AG20443 (cell line): ENCODE data around the gene HHATL.

Experiments
- DNase-seq: peaks from one replicate; pipeline ENCODE4 v3.0.0; 2012; ENCODE audit warnings: low spot score, mixed read lengths

Gene HHATL

DNA sequence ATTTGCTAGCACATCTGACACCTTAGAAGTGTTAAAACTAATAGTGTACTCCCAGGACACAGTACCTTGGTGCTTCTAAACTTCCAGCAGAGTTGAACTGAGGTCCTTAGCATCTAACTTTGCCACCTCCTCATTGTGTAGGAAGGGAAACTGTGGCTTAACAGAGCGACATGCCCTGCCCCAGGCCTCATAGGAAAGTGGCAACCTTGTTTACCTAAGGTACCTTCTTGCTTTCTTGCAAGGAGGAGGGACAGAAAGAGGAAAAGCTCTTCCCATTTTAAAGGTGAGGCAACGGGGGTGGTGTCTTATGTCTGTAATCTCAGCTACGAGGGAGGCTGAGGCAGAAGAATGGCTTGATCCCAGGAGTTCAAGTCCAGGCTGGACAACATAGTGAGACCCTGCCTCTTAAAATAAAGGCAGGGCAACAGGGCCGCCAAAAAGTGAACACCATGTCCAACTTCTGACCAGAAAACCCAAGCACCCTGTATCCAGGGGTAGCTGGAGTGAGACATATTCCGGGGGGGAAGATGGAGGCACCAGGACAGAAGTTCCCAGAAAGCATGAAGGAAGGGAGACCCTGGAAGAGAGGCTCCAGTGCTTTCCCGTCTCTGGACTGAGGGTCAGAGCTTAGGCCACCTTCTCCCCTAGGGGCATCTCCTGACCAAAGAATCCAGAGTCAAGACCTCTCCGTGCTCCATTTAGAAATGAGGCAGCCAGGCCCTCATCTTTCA, 17.8 kb downstream of the HHATL start:
- DNase-seq = no peak

DNA sequence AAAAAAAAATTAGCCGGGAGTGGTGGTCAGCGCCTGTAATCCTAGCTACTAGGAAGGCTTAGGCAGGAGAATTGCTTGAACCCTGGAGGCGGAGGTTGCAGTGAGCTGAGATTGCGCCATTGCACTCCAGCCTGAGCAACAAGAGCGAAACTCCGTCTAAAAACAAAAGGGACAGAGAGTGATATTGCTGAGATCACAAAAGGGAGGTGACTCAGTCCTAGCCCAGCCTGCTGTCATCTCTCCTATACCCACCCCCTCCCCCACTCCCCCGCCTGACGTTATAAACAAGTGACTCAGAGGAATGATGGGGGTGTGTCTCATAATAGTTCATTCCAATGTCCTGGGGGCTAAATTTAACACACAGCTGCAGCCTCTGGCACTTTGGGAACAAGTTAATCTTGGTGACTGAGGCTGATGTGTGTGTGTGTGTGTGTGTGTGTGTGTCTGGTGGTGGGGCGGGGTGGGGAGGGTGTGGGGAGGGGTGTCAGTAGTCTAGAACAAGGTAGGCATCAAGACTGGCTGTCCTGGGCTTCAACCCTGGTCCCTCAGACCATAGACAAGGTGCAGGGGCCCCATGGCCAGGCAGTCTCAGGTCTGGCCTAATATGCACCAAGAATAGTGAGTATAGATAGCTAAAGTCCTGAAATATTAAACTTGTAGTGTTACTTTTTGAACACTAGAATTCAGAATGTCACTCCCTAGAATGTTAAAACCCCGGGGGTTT, 18.6 kb downstream of the HHATL start:
- peak; percentile 97 for DNase-seq

DNA sequence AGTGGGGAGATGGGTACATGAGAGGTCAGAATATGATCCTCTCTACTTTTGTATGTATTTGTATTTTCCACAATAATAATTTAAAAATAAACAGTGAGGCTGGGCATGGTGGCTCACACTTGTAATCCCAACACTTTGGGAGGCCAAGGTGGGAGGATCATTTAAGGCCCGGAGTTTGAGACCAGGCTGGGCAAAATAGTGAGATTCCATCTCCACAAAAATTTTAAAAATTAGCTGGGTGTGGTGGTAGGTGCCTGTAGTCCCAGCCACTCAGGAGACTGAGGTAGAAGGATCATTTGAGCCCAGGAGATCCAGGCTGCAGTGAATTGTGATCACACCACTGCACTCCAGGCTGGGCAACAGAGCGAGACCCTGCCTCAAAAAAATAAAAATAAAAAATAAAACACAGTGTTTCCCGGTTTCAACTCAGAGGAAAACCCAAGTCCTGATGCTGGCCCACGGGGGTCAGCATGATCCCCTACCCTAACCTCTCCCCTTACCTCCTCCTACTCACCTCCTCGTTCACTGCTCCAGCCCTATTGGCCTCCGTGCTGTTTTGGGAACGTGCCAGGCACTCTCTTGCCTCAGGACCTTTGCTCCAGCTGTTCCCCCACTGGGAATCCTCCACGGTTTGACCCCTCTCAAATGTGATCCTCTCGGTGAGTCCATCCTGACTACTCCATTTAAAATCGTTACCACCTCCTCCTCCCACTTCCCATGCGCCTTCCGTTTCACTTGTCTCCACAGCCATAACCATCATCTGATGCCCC, 20.1 kb downstream of the HHATL start:
- no peak for DNase-seq

DNA sequence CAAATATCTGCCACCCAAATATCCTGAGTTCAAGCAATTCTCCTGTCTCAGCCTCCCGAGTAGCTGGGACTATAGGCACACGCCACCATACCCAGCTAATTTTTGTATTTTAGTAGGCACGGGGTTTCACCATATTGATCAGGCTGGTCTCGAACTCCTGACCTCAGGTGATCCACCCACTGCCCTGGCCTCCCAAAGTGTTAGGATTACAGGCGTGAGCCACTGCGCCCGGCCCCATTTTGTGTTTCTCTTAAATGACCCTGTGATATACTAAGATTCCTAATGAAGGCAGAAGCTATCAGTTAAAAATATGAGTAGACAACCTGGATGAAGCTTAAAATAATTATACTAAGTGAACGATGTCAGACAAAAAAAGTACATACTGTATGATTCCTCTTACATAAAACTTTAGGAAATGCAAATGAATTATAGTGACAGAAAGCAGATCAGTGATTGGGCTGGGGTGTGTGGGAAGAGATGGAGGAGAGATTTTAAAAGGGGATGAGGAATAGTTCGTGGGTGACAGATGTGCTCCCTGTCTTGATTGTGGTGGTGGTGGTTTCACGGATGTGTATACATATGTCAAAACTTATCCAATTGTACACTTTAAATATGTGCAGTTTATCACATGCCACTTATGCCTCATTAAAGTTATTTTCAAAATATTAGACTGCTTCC, 21.1 kb downstream of the HHATL start:
- DNase-seq = no peak

DNA sequence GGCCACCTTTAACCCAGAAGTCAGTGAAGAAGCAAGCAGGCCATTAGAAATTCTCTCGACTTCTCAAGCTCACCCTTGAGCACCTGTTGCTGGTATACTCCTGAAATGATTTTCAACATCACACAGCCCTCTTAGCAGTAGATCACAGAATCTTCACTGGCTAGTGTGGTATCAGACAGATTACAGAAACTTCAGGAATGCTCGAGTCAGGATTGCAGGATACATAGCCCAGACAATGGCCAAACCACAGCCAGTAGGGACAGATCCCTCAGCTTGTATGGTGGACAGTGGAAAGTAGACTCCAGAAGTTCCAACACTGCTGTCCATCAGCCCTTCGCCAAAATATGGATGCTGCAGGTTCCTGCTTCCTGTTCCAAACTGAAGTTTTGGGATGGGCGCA, 21.8 kb downstream of the HHATL start:
- DNase-seq = no peak

DNA sequence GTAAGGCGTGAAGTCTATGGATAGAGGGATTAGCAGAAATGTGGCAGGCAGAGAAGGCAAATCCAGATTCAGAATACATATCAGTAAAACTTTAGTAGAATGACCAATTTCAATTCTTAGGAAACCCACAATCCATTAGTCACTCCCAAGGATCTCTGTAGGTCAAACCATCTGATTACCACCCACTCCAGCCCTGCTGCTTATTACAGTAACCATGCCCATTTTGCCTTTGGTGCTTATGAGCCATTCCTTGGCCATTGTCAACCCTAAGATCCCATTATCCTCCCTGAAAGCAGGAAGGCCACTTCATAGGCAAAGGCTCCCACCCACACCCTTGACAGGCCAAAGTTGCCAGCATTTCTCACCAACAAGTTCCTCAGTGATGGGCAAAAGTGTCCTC, 22.3 kb downstream of the HHATL start:
- no peak for DNase-seq

DNA sequence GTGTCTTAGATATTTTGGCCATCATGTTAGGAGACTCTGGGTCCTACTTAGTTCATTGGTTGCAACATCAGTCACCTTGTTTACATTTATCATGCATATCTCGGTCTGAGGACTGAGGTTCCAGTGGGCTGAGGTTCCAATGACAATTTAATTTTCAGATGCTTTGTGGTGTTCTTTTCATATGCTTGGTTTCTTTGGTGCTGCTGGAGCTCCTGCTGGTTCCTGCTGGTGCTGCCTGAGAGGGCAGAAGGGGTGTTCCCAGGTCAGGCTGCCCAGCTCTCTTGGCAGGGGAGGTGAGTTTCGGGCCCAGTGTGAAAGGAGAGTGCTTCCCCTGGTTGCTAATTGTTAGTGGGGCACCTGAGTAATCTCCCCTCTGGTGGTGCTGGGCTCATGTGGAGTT, 24.2 kb downstream of the HHATL start:
- DNase-seq = no peak

DNA sequence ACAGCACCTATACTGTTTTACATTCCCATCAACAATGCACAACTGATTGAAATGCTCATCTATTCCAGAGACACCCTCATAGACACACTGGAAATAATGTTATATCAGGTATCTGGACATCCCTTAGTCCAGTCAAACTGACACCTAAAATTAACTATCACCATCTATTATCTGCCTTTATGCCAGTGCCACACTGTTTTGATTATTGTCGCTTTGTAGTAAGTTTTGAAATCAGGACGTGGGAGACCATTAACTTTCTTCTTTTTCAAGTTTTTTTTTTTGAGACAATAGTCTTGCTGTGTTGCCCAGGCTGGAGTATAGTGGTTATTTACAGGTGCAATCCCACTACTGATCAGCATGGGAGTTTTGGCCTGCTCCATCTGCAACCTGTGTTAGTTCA, 26.7 kb downstream of the HHATL start:
- no peak for DNase-seq

DNA sequence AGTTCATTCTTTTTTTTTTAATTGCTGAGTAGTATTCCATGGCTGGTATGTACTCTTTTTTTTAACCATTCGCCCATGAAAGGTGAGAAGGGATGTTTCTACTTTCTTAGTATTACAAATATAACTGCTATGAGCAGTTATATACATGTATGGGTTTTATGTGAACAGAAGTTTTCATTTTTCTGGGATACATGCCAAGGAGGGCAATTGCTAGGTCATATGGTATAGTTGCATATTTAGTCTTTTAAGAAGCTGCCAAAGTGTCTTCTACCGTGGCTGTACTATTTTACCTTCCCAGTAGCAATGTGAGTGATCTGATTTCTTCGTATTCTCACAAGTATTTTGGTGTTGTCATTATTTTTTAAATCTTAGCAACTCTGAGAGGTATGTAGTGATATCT, 28.5 kb downstream of the HHATL start:
- DNase-seq = no peak

DNA sequence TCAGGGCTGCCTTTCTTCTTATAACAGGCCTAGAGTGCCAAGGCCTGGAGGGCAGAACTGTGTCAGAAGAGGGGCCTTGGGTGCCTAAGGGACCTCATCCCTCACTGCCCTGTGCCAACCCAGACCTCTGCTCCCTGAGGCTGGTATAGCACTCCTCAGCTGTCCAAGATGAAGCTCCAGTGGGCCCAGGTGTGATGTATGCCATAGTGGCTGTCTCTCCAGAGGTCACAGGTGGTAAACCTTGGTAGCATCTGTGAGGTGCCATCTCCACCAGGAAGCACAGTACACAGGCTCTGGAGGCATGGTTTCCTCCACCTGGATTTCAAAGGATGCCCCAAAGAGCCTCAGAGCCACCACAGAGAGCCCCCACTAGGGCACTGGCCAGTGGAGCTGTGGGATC, 29.5 kb downstream of the HHATL start:
- DNase-seq = no peak

DNA sequence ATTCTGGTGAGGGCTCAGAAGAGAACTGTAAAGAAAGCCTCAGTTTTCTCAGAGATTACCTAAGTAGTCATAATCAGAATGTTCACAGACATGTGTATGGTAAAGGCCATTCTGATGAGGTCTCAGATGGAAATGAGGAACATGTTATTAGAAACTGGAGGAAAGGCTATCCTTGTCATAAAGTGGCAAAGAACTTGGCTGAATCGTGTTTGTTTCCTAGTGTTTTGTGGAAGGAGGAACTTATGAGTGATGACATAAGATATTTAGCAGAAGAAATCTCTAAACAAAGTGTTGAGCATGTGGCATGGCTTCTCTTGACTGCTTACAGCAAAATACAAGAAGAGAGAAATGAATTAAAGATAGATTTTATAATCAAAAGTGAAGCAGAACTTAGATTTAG, 30.1 kb downstream of the HHATL start:
- DNase-seq = no peak

DNA sequence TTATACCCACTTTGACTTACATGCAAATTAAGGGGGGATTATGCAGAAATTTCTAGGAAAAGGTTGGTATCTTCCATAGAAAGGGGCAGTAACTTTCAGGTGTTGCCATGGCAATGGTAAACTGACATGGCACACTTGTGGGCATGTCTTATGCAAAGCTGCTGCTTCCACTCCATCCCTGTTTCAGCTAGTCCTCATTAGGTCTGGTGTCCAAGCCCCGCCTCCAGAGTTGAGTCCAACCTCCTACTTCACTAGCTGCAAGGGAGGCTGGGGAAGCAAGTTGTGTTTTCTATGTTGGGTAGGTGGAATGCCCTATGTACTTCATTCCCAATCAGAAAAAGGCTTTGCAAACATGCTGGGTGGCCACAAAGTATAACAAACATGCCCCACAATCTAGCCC, 31.9 kb downstream of the HHATL start:
- no peak for DNase-seq

DNA sequence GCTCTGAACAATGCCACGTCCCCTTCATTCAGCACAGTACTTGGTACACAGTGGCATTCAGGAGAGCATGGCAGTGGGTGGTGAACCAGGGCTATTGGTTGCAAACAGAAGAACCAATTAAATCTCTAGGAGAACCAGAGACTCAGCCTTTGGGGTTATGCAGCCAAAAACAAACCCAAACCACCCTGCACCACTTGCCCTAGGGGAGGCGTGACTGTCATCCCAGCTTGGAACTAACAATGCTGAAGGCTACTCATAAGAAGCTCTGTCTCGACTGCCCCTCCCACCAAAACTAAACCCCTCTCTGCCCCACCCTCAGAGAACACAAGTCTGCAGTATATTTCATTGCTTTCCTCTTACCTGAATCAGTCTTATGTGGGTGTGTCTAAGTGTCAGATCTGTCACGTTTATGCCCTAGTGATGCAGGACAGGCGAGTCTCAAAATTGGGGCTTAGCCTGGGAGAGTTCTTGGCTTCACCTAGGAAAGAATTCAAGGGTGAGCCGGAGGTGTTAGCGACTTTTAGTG, 32.5 kb downstream of the HHATL start:
- DNase-seq = peak; percentile 7

DNA sequence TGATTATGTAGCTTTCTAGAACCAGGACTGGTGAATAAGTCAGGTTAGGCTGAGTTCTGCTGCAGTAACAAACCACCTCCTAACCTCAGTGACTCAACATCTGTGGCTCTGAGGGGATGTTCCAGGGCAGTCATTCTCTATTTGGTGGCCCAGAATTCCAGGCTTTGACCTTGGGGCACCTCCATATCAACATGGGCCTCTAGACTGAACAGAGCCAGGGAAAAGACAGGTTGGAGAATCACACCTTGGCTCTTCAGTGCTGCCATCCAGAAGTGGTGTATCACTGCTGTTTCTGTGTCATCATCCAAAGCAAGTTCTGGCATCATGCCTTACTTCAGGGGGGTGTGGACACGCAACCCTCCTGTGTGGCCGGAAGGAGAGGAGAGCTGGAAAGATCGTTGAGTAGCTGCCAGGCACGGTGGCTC, 33.8 kb downstream of the HHATL start:
- DNase-seq = peak; percentile 51

DNA sequence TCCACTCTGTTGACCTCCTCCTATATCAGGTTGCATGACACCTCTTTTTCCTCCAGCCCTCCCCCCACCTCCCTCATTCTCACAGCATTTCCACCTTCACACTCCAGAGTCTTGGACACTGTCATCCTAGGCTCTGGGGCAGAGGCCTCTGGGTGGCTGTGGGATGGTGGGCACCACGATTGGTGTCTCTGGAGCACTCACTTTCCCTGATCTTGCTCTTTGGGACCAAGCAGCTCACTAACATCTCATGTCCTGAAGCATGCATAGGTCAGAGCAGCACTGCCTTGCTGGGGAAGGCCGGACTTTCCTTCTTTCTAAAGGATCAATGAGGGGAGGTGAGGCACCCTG, 34.2 kb downstream of the HHATL start:
- peak; percentile 7 for DNase-seq

DNA sequence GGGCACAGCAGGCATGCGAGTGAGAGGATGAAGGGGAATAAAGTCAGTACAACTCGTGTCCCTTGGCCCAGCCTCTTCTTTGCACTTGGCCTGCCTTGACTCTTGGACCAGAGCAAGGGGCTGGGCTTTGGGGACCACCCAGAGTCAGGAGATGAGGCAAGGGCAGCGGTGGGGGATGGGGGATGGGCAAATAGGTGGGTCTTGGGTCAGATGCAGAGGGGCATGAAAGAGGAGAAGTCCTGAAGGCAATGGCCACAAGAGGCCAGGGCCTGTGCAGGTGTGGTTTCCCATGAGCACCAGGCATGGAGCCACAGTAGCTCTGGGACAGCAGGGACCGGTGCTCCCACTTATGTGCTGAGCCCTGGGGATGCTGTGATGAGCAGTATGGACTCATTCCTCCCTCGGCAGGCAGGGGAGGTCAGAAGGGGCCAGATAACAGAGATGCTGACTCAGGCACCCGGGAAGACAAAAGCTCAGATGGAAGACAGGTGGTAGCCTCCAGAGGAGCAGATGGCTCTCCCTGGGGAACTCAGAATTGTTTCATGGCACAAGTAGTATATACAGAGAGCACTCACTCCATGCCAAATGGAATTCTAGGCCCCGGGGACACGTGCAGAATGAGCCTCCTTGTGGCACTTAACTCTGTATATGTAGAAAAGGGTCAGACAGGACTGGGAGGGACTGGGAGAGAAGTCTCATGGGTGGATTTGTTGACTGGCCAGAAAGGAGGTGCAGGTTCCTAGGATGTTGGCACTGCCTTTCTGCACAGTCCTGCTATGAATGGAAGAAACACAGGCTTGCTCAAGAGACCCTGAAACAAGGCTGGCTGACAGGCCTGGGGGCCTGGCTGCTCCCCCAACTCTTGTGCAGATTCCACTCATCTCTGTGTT, 34.8 kb downstream of the HHATL start:
- peak; percentile 11 for DNase-seq

DNA sequence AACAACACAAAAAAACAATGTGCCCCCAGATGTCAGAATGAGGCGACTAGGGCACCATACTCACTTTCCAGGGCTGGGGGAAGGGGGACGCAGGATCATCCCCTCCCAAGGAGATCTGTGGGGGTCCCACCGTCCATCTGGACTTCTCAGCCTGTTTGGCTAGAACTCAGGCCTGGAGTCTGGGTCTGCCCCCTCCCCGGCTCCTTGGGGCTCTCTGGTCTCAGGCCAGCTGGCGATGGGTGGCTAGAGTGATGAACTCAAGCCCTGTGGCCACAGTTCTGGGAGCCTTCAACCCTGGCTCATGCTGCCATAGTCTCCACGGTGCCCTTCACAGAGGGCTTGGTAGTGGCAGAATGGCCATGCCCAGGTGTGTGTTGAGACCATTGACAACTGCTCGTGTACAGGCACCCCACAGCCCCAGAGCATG, 35.5 kb downstream of the HHATL start:
- peak; percentile 9 for DNase-seq

DNA sequence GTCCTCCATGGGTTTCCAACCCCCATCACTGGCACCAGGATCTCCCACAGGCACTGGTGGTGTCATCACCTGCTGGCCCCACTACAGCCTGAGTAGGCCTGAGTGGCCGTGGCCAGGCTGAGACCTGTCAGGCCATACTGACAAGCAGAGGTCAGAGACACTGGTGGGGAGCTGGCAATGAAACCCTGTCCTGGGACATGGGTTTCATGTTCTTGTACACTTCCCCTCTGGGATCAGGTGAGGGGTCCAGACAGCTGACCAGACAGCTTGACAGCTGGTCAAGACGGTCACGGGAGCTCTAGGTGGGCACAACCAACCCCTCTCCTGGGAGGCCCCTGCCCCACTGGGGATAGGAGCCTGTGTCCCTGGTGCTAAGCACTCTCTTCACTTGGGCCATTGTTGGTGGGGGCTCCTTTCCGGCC, 36.0 kb downstream of the HHATL start:
- peak; percentile 11 for DNase-seq

DNA sequence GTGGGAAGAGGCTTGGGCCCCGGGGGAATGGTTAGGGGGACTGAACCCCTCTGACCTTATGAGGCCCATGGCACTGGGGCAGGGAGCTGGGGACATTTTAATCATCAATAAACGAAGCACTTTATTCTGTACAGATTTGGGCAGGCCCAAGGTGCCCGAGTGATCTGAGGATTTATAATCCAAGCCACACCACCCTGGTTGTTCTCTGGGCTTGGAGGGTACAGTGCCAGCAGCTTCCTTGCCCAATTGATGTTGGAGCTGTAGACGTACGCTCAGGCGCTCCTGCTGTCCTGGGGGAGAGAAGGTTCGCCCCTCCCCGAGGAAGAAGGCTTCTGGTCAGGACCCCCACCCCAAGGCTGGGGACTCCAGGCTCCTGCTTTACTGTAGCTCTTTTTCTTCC, 36.6 kb downstream of the HHATL start:
- DNase-seq = peak; percentile 9

DNA sequence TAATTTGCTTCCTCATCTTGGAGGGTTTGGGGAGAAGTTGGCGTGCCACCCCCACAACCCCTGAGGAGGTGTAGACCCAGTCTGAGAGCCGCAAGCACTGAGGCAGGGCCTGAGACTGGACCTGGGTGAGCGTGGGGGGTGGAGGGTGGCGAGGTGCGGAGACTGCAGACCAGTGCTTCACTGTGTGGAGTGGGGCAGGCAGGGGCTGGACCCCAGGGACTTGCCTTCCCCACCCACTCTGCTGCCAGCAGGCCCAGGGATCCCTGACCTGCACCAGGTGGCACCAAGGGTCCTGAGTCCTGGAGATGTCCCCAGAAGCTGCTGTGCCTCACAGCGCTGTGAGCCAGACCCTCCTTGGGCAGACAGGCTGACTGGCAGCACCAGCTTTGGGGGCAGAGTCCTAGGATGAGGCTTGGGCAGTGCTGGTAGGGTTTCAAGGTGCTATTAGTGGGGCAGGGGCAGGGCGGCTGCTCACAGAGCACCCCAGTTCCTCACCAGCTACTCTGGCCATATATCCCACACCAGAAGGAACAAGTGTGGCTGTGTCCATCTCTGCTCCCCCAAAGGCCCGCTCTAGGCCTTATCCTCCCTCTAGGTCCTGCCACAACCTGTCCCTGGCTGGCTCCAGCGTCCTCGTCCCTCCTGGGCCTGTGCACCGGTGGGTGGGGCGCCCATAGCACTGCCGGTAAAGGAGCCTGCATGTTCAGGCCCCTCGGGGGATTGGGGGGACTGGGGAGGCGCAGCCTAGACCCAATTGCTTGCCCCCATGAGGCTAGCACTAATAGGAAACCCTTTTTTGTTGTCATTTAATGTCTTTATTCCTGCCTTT, 37.3 kb downstream of the HHATL start:
- DNase-seq = peak; percentile 8
